ENCODE data around the gene PAFAH1B1. TPM values are rescaled to one million over a fixed set of nuclear protein-coding genes. Genes with fewer than 3 reads are reported as not detected.
"Not testable (repeated sequence)": the region's sequence is repeated elsewhere in the genome, so short reads cannot be mapped to it uniquely, and the experiment has no call there.

PAFAH1B1 gene
- total RNA-seq, 4 donors from 2014 or later: 24.1 to 145 (median 98.8) TPM

DNA sequence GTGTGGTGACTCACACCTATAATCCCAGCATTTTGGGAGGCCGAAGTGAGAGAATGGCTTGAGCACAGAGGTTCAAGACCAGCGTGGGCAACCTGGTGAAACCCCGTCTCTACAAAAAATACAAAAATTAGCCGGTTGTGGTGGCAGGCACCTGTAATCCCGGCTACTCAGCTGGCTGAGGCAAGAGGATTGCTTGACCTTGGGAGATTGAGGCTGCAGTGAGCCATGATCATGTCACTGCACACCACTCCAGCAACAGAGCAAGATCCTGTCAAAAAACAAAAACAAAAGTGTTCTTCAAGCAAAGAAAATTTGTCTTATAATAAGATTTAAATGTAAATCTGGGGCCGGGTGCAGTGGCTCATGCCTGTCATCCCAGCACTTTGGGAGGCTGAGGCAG lies 51.5 kb downstream of the PAFAH1B1 start:
- in situ Hi-C loops (cut with MboI; ENCODE audit: low pct_ligation_motif_present in 1 of 4, low pct_unique_long_range_greater_than_20kb in 1 of 4, low sequenced_read_pairs in 3 of 4): no loop called here
- Histone ChIP-seq H3K27ac (no peak overlapping the region), H3K4me3 (no peak overlapping the region), H3K9me3 (no peaks in the 10 kb centered on the region), H3K27me3 (no peaks in the 10 kb centered on the region), H3K4me1 (peaks cover 0 to 4% (median 0%) of the 10 kb centered on the region in 4 donors), H3K36me3 (peaks cover 0 to 6% (median under 1%) of the 10 kb centered on the region in 4 donors)
- intact Hi-C loops (cut with DNase I; ENCODE audit: low total_unique reads): no loop called here
- 78 to 100% methylated on average over 1 to 6 of the region's 6 CpGs for WGBS, 2 donors (ENCODE audit: low coverage in 1 of 2)
- TF ChIP-seq EP300 (IDR thresholded peaks at IDR 0.05; ENCODE audit: low read depth): no peak
- TF ChIP-seq, protein P1, sequence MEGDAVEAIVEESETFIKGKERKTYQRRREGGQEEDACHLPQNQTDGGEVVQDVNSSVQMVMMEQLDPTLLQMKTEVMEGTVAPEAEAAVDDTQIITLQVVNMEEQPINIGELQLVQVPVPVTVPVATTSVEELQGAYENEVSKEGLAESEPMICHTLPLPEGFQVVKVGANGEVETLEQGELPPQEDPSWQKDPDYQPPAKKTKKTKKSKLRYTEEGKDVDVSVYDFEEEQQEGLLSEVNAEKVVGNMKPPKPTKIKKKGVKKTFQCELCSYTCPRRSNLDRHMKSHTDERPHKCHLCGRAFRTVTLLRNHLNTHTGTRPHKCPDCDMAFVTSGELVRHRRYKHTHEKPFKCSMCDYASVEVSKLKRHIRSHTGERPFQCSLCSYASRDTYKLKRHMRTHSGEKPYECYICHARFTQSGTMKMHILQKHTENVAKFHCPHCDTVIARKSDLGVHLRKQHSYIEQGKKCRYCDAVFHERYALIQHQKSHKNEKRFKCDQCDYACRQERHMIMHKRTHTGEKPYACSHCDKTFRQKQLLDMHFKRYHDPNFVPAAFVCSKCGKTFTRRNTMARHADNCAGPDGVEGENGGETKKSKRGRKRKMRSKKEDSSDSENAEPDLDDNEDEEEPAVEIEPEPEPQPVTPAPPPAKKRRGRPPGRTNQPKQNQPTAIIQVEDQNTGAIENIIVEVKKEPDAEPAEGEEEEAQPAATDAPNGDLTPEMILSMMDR (IDR thresholded peaks at IDR 0.05): no peak
- TF ChIP-seq POLR2AphosphoS5 (IDR thresholded peaks at IDR 0.05): no peak
- TF ChIP-seq POLR2A (IDR thresholded peaks at IDR 0.05): no peak
- no peak for DNase-seq

DNA sequence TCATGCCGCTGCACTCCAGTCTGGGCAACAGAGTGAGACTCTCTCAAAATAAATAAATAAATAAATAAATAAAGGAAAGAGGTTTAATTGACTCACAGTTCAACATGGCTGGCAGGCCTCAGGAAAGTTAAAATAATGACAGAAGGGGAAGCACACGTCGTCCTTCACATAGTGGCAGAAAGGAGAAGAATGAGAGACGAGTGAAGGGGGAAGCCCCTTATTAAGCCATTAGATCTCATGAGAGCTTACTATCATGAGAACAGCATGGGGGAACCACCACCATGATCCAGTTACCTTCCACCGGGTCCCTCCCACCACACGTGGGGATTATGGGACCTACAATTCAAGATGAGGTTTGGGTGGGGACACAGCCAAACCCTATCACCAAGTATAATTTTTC lies 54.5 kb downstream of the PAFAH1B1 start:
- no peaks in the 10 kb centered on the region for H3K9me3 ChIP-seq
- in situ Hi-C loops (cut with MboI; ENCODE audit: low pct_ligation_motif_present in 1 of 4, low pct_unique_long_range_greater_than_20kb in 1 of 4, low sequenced_read_pairs in 3 of 4) (no loop called here), intact Hi-C loops (cut with DNase I; ENCODE audit: low total_unique reads) (no loop called here)
- DNase-seq: no peak
- no peak overlapping the region for H3K4me3 ChIP-seq
- H3K27me3 ChIP-seq: no peaks in the 10 kb centered on the region
- TF ChIP-seq POLR2A (IDR thresholded peaks at IDR 0.05) (no peak), POLR2AphosphoS5 (IDR thresholded peaks at IDR 0.05) (no peak)
- 75 to 95% methylated on average over 4 to 6 of the region's 6 CpGs for WGBS, 2 donors (ENCODE audit: low coverage in 1 of 2)
- peaks cover 0 to 7% (median 2%) of the 10 kb centered on the region in 4 donors for H3K4me1 ChIP-seq
- no peak overlapping the region for H3K27ac ChIP-seq
- H3K36me3 ChIP-seq: peaks cover 0 to 6% (median 0%) of the 10 kb centered on the region in 4 donors

DNA sequence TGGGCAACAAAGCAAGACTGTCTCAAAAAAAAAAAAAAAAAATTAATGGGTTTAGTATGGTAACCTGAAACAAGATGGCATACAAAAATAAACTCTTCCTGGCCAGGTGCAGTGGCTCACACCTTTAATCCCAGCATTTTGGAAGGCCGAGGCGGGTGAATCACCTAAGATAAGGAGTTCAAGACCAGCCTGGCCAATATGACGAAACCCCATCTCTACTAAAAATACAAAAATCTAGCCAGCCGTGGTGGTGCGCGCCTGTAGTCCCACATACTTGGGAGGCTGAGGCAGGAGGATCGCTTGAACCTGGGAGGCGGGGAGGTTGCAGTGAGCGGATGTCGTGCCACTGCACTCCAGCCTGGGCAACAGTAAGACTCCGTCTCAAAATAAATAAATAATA lies 55.7 kb downstream of the PAFAH1B1 start:
- 95 to 99% methylated on average over 10 to 11 of the region's 11 CpGs for WGBS, 2 donors (ENCODE audit: low coverage in 1 of 2)
- Histone ChIP-seq H3K4me1 (peaks cover 0 to 7% (median 0%) of the 10 kb centered on the region in 4 donors), H3K27me3 (no peaks in the 10 kb centered on the region), H3K27ac (no peak overlapping the region), H3K36me3 (peaks cover 0 to under 1% (median 0%) of the 10 kb centered on the region in 4 donors), H3K4me3 (no peak overlapping the region), H3K9me3 (no peaks in the 10 kb centered on the region)
- in situ Hi-C loops (cut with MboI; ENCODE audit: low pct_ligation_motif_present in 1 of 4, low pct_unique_long_range_greater_than_20kb in 1 of 4, low sequenced_read_pairs in 3 of 4): no loop called here
- TF ChIP-seq POLR2AphosphoS5 (IDR thresholded peaks at IDR 0.05) (no peak), POLR2A (IDR thresholded peaks at IDR 0.05) (no peak), EP300 (IDR thresholded peaks at IDR 0.05; ENCODE audit: low read depth) (no peak)
- TF ChIP-seq, protein P1 (IDR thresholded peaks at IDR 0.05): no peak
- intact Hi-C loops (cut with DNase I; ENCODE audit: low total_unique reads): no loop called here
- no peak for DNase-seq

DNA sequence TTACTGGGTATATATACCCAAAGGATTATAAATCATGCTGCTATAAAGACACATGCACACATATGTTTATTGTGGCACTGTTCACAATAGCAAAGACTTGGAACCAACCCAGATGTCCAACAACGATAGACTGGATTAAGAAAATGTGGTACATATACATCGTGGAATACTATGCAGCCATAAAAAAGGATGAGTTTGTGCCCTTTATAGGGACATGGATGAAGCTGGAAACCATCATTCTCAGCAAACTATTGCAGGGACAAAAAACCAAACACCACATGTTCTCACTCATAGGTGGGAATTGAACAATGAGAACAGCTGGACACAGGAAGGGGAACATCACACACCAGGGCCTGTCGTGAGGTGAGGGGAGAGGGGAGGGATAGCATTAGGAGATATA lies 59.5 kb downstream of the PAFAH1B1 start:
- H3K4me3 ChIP-seq; H3K36me3 ChIP-seq; DNase-seq; in situ Hi-C loops (cut with MboI; ENCODE audit: low pct_ligation_motif_present in 1 of 4, low pct_unique_long_range_greater_than_20kb in 1 of 4, low sequenced_read_pairs in 3 of 4); H3K27ac ChIP-seq; H3K27me3 ChIP-seq; intact Hi-C loops (cut with DNase I; ENCODE audit: low total_unique reads); H3K9me3 ChIP-seq: not testable (repeated sequence)
- peaks cover 0 to 11% (median 0%) of the 10 kb centered on the region in 4 donors for H3K4me1 ChIP-seq
- WGBS, 2 donors (ENCODE audit: low coverage in 1 of 2): 83 to 92% methylated on average over 3 of the region's 3 CpGs

DNA sequence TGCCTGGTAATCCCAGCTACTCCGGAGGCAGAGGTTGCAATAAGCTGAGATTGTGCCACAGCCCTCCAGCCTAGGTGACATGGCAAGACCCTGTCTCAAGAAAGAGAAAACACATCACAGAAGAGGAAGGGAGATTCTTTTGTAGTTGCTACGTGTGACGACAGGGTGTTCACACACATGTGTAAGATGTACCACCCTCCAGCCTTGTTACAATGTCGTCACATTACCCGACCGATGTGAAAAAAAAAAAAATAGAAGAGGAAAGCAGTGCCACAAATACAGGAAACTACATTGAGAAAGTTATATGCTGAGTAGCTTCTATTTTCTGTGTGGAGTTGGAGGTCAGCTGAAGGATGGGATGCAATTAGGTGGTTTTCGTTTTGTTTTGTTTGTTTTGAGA lies 62.1 kb downstream of the PAFAH1B1 start:
- 77 to 85% methylated on average over 6 to 7 of the region's 7 CpGs for WGBS, 2 donors (ENCODE audit: low coverage in 1 of 2)
- no peaks in the 10 kb centered on the region for H3K9me3 ChIP-seq
- DNase-seq: no peak
- H3K27ac ChIP-seq: no peak overlapping the region
- TF ChIP-seq, protein P1 (IDR thresholded peaks at IDR 0.05): no peak
- TF ChIP-seq POLR2AphosphoS5 (IDR thresholded peaks at IDR 0.05): no peak
- TF ChIP-seq EP300 (IDR thresholded peaks at IDR 0.05; ENCODE audit: low read depth): no peak
- no peak for TF ChIP-seq POLR2A (IDR thresholded peaks at IDR 0.05)
- intact Hi-C loops (cut with DNase I; ENCODE audit: low total_unique reads) (no loop called here), in situ Hi-C loops (cut with MboI; ENCODE audit: low pct_ligation_motif_present in 1 of 4, low pct_unique_long_range_greater_than_20kb in 1 of 4, low sequenced_read_pairs in 3 of 4) (no loop called here)
- H3K36me3 ChIP-seq: no peaks in the 10 kb centered on the region
- H3K4me3 ChIP-seq: no peak overlapping the region
- H3K4me1 ChIP-seq: peaks cover 0 to 12% (median 6%) of the 10 kb centered on the region in 4 donors
- no peaks in the 10 kb centered on the region for H3K27me3 ChIP-seq

Data from transverse colon (tissue), 4 donors.